Upper lobe of left lung (tissue), 4 donors: ENCODE results near the gene PLXNA4.
"Not testable (repeated sequence)": the region's sequence is repeated elsewhere in the genome, so short reads cannot be mapped to it uniquely, and the experiment has no call there.

Experiments used
- EP300 ChIP-seq, 4 donors: sonication (generic); formaldehyde crosslinking; IDR thresholded peaks; one replicate each; pipeline ENCODE4 v1.5.1; 2017; ENCODE audit warnings: antibody characterized with exemption in 4 of 4, control low read depth in 2 of 4
- POLR2AphosphoS5 ChIP-seq, 2 donors: sonication (generic); formaldehyde crosslinking; IDR thresholded peaks; one replicate each; pipeline ENCODE4 v1.5.1; 2017; ENCODE audit warnings: antibody characterized with exemption in 2 of 2
- TF ChIP-seq, protein P1 (sequence below), 6 experiments: fragments of 450-650 bp in 4 of 6; fragments of 200-600 bp in 2 of 6; sonication (generic) in 2 of 6; IDR thresholded peaks; one replicate each; pipeline ENCODE4 v1.5.1; 2016 to 2019; ENCODE audit warnings: antibody characterized with exemption in 6 of 6

DNA sequence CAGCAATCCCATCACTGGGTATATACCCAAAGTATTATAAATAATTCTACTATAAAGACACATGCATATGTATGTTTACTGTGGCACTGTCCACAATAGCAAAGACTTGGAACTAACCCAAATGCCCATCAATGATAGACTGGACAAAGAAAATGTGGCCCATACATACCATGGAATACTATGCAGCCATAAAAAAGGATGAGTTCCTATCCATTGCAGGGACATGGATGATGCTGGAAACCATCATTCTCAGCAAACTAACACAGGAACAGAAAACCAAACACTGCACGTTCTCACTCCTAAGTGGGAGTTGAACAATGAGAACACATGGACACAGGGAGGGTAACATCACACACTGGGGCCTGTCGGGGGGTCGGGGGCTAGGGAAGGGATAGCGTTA lies 186.2 kb downstream of the PLXNA4 start:
- TF ChIP-seq EP300, POLR2AphosphoS5 (IDR thresholded peaks at IDR 0.05): not testable (repeated sequence)
- TF ChIP-seq, protein P1, sequence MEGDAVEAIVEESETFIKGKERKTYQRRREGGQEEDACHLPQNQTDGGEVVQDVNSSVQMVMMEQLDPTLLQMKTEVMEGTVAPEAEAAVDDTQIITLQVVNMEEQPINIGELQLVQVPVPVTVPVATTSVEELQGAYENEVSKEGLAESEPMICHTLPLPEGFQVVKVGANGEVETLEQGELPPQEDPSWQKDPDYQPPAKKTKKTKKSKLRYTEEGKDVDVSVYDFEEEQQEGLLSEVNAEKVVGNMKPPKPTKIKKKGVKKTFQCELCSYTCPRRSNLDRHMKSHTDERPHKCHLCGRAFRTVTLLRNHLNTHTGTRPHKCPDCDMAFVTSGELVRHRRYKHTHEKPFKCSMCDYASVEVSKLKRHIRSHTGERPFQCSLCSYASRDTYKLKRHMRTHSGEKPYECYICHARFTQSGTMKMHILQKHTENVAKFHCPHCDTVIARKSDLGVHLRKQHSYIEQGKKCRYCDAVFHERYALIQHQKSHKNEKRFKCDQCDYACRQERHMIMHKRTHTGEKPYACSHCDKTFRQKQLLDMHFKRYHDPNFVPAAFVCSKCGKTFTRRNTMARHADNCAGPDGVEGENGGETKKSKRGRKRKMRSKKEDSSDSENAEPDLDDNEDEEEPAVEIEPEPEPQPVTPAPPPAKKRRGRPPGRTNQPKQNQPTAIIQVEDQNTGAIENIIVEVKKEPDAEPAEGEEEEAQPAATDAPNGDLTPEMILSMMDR (IDR thresholded peaks at IDR 0.05) = not testable (repeated sequence)
